A673 (cell line): Measurements from ENCODE around the gene PLEKHG2. TPM values are rescaled to one million over a fixed set of nuclear protein-coding genes. Genes with fewer than 3 reads are reported as not detected.
A peak's percentile ranks its signal among the peaks of the same experiment; 100 is the strongest.

Source experiments
- BruUV-seq: library from RNA; stranded (reverse); fragments of 400-500 nt; replicated peaks from 2 replicates; lab custom pipeline; 2021; lab: Mats Ljungman, UMichigan
- CTCF ChIA-PET: fragments of 300-600 bp; sonication (Branson Sonifier 250); formaldehyde crosslinking; loops from one replicate; lab custom pipeline; 2022; ENCODE audit warnings: antibody characterized with exemption; lab: Charles Lee
- POLR2A ChIA-PET: fragments of 300-600 bp; sonication (Branson Sonifier 250); formaldehyde crosslinking; loops from one replicate; lab custom pipeline; 2022; ENCODE audit warnings: antibody characterized with exemption; ENCODE audit not compliant: low non-redundant PET; lab: Charles Lee
- DNase-seq: peaks from one replicate; pipeline ENCODE4 v3.0.0-alpha.2; 2015; ENCODE audit warnings: low spot score
- H3K27ac ChIP-seq: fragments of 200-600 bp; sonication (generic); 2 replicates; pipeline ENCODE4 v1.5.1; 2016; ENCODE audit warnings: mixed run types, low read depth, mild to moderate bottlenecking, mixed read lengths, antibody characterized with exemption, low read length; ENCODE audit not compliant: poor library complexity, severe bottlenecking
- H3K27me3 ChIP-seq: fragments of 200-600 bp; sonication (generic); replicated peaks from 2 replicates; pipeline ENCODE4 v1.6.1; 2017; ENCODE audit warnings: mixed run types, low read depth, mild to moderate bottlenecking, mixed read lengths, antibody characterized with exemption, low read length; ENCODE audit not compliant: insufficient read depth, poor library complexity
- H3K36me3 ChIP-seq: fragments of 200-600 bp; sonication (generic); 2 replicates; pipeline ENCODE4 v1.6.1; 2016; ENCODE audit warnings: mixed run types, mild to moderate bottlenecking, mixed read lengths, antibody characterized with exemption, low read length; ENCODE audit not compliant: insufficient read depth, poor library complexity, severe bottlenecking
- H3K4me1 ChIP-seq: fragments of 200-600 bp; sonication (generic); 2 replicates; pipeline ENCODE4 v1.6.1; 2017; ENCODE audit warnings: mixed run types, mild to moderate bottlenecking, mixed read lengths, antibody characterized with exemption, low read length; ENCODE audit not compliant: insufficient read depth, poor library complexity, severe bottlenecking
- H3K4me3 ChIP-seq: fragments of 200-600 bp; sonication (generic); 2 replicates; pipeline ENCODE4 v1.5.1; 2016; ENCODE audit warnings: low read depth, mixed run types, mild to moderate bottlenecking, mixed read lengths, low read length; ENCODE audit not compliant: poor library complexity, severe bottlenecking
- H3K9me3 ChIP-seq: fragments of 200-600 bp; sonication (generic); 2 replicates; pipeline ENCODE4 v1.6.1; 2016; ENCODE audit warnings: mixed run types, low read depth, mild to moderate bottlenecking, mixed read lengths, antibody characterized with exemption, low read length; ENCODE audit not compliant: poor library complexity, severe bottlenecking
- CTCF ChIP-seq: fragments of 300-800, 200-600 bp; sonication (generic); conservative IDR thresholded peaks from 2 replicates; pipeline ENCODE4 v1.5.1; 2017; ENCODE audit warnings: low read depth, mild to moderate bottlenecking, antibody characterized with exemption, low read length, moderate library complexity, mixed read lengths
- EZH2 ChIP-seq: fragments of 200-600 bp; sonication (generic); IDR thresholded peaks from 2 replicates; pipeline ENCODE4 v1.6.1; 2017; ENCODE audit warnings: borderline replicate concordance, low read depth, mild to moderate bottlenecking, mixed read lengths, antibody characterized with exemption, low read length; ENCODE audit not compliant: poor library complexity, severe bottlenecking
- intact Hi-C: fragments of 100-400 bp; cut with micrococcal nuclease; formaldehyde crosslinking; loops from one replicate; pipeline ENCODE4 v1.10.0; 2022; ENCODE audit not compliant: unreplicated experiment
- total RNA-seq: library from RNA; stranded (reverse); gene quantifications from 2 replicates; pipeline ENCODE4 v1.2.3, GENCODE V29; 2021

PLEKHG2 gene
- total RNA-seq, 1 experiment from 2014 or later, result 99.4 TPM

GRCh38 chr19:39372047-39372802, 40.2 kb upstream of the PLEKHG2 start:
- no peaks in the 10 kb centered on the region for H3K9me3 ChIP-seq
- ChIA-PET CTCF (no interaction called here), POLR2A (interaction anchor here (0.5 kb wide), 1 partner anchor 64 kb away, joined by 3 read pairs; the partner anchor contains the start of gene RPS16)
- TF ChIP-seq CTCF, result no peak
- no peak for TF ChIP-seq EZH2
- intact Hi-C loops, result no loop called here
- H3K4me3 ChIP-seq, result no peak overlapping the region
- no TSS peak for BruUV-seq
- H3K27ac ChIP-seq, result peak overlapping the region; percentile 85
- H3K36me3 ChIP-seq, result peaks cover 52% of the 10 kb centered on the region
- no peaks in the 10 kb centered on the region for H3K27me3 ChIP-seq
- DNase-seq, result peak; percentile 80
- H3K4me1 ChIP-seq, result peaks cover 12% of the 10 kb centered on the region

GRCh38 chr19:39372941-39373340, 39.5 kb upstream of the PLEKHG2 start:
- BruUV-seq, result no TSS peak

GRCh38 chr19:39375929-39376328, 36.5 kb upstream of the PLEKHG2 start:
- intact Hi-C loops, result no loop called here
- Histone ChIP-seq H3K27ac (no peak overlapping the region), H3K4me3 (no peak overlapping the region), H3K27me3 (no peaks in the 10 kb centered on the region), H3K9me3 (no peaks in the 10 kb centered on the region), H3K4me1 (peaks cover 12% of the 10 kb centered on the region), H3K36me3 (peaks cover 62% of the 10 kb centered on the region)
- DNase-seq, result no peak
- BruUV-seq, result no TSS peak
- TF ChIP-seq CTCF (no peak), EZH2 (no peak)
- ChIA-PET POLR2A (no interaction called here), CTCF (no interaction called here)

More at GRCh38 chr19:39372941-39373340, 39.5 kb upstream of the PLEKHG2 start:
- ChIA-PET POLR2A (interaction anchor here (0.5 kb wide), 1 partner anchor 63 kb away, joined by 3 read pairs; the partner anchor contains the start of gene RPS16), CTCF (no interaction called here)
- intact Hi-C loops, result no loop called here
- Histone ChIP-seq H3K4me1 (peaks cover 12% of the 10 kb centered on the region), H3K27me3 (no peaks in the 10 kb centered on the region), H3K4me3 (no peak overlapping the region), H3K9me3 (no peaks in the 10 kb centered on the region), H3K27ac (peak overlapping the region; percentile 85), H3K36me3 (peaks cover 60% of the 10 kb centered on the region)
- TF ChIP-seq EZH2 (no peak), CTCF (no peak)
- no peak for DNase-seq
